Neural crest cell (in vitro differentiated cells): Measurements from ENCODE around the gene CLEC4D. TPM values are rescaled to one million over a fixed set of nuclear protein-coding genes. Genes with fewer than 3 reads are reported as not detected.

Experiments used
- DNase-seq: peaks from one replicate; pipeline ENCODE4 v3.0.0; 2021; ENCODE audit warnings: low read depth, mixed read lengths, low spot score
- H3K27ac Mint-ChIP-seq: one replicate; pipeline ENCODE4 v1.8.0; 2021; ENCODE audit warnings: mild to moderate bottlenecking, mixed read lengths; ENCODE audit not compliant: unreplicated experiment
- H3K27me3 Mint-ChIP-seq: 2 replicates; pipeline ENCODE4 v1.8.0; 2021; ENCODE audit warnings: low read depth, mild to moderate bottlenecking, mixed read lengths
- H3K36me3 Mint-ChIP-seq: 2 replicates; pipeline ENCODE4 v1.8.0; 2021; ENCODE audit warnings: low read depth, mild to moderate bottlenecking, mixed read lengths
- H3K4me1 Mint-ChIP-seq: 2 replicates; pipeline ENCODE4 v1.8.0; 2021; ENCODE audit warnings: mixed read lengths
- H3K4me3 Mint-ChIP-seq: one replicate; pipeline ENCODE4 v1.8.0; 2021; ENCODE audit warnings: mild to moderate bottlenecking, mixed read lengths
- H3K9me3 Mint-ChIP-seq: 2 replicates; pipeline ENCODE4 v1.8.0; 2021; ENCODE audit warnings: mixed read lengths
- long read RNA-seq: library from polyadenylated mRNA; unstranded; transcript quantifications from one replicate; pipeline ENCODE4 v2.0.0, GENCODE V29; 2020
- total RNA-seq: library from RNA; stranded (reverse); gene quantifications from 2 replicates; pipeline ENCODE4 v1.2.1, GENCODE V29; 2021
- TF ChIP-seq, protein P1 (sequence below): fragments of 200-600 bp; sonication (generic); conservative IDR thresholded peaks from 2 replicates; pipeline ENCODE4 v1.5.0; 2021; ENCODE audit warnings: antibody characterized with exemption, mild to moderate bottlenecking

The CLEC4D gene
- not detected in 2 replicates for total RNA-seq
- long read RNA-seq = 0 reads

DNA sequence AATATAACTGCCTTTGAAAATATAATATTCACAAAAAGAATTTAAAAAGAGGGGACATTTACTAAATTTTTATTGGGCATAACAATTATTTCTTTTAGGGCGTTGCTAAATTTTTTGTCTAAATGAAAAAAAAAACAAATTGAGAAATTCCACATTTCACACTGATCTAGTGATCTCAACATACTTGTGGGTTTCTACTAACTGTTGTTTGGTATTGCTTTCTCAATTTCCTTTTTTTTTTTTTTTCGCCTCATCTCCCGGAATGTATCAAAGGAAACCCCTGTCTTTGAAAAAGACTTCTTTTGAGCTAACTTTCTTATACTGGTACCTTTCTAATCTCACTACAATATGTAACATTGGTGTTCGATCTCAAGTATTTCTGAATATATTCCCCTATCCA is at the start of gene CLEC4D:
TSS of gene CLEC4D (plus strand) at position 248 of the 400 bp plus-strand sequence. CDS start 230 bp downstream, outside the sequence.
- peaks cover 3% of the 10 kb centered on the region for H3K27me3 Mint-ChIP-seq
- TF ChIP-seq, protein P1, sequence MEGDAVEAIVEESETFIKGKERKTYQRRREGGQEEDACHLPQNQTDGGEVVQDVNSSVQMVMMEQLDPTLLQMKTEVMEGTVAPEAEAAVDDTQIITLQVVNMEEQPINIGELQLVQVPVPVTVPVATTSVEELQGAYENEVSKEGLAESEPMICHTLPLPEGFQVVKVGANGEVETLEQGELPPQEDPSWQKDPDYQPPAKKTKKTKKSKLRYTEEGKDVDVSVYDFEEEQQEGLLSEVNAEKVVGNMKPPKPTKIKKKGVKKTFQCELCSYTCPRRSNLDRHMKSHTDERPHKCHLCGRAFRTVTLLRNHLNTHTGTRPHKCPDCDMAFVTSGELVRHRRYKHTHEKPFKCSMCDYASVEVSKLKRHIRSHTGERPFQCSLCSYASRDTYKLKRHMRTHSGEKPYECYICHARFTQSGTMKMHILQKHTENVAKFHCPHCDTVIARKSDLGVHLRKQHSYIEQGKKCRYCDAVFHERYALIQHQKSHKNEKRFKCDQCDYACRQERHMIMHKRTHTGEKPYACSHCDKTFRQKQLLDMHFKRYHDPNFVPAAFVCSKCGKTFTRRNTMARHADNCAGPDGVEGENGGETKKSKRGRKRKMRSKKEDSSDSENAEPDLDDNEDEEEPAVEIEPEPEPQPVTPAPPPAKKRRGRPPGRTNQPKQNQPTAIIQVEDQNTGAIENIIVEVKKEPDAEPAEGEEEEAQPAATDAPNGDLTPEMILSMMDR = no peak
- no peak within 1 kb of the TSS for H3K27ac Mint-ChIP-seq
- DNase-seq = no peak
- H3K9me3 Mint-ChIP-seq = no peaks in the 10 kb centered on the region
- H3K4me1 Mint-ChIP-seq = no peaks in the 10 kb centered on the region
- no peaks in the 10 kb centered on the region for H3K36me3 Mint-ChIP-seq
- no peak within 1 kb of the TSS for H3K4me3 Mint-ChIP-seq

DNA sequence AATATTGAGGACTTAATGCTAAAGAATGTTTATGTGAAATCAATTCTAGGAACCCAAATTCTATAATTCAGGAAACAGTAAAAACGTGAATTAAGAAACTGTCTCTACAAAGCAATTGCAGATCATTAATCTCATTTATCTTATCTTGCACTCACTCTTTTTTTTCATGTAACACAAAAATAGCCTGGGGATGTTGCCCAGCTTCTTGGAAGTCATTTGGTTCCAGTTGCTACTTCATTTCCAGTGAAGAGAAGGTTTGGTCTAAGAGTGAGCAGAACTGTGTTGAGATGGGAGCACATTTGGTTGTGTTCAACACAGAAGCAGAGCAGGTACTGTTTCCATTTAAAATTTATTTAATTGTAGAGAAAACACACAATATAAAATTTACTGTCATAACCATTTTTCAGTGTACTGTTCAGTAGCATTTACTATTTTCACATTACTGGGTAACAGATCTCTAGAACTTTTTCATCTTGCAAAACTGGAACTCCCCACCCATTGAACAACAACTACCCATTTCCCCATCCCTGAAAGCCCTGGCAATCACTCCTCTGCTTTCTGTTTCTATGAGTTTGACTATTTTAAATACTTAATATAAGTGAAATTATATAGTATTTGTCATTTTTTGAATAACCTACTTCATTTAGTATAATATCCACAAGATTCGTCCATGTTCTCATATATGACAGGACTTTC is 47.9 kb upstream of the CLEC4D start:
- Mint-ChIP-seq H3K9me3 (peaks cover 14% of the 10 kb centered on the region), H3K36me3 (peaks cover 4% of the 10 kb centered on the region), H3K4me1 (no peaks in the 10 kb centered on the region), H3K27ac (no peak overlapping the region), H3K4me3 (no peak overlapping the region), H3K27me3 (peaks cover 10% of the 10 kb centered on the region)
- TF ChIP-seq, protein P1 = no peak
- no peak for DNase-seq

DNA sequence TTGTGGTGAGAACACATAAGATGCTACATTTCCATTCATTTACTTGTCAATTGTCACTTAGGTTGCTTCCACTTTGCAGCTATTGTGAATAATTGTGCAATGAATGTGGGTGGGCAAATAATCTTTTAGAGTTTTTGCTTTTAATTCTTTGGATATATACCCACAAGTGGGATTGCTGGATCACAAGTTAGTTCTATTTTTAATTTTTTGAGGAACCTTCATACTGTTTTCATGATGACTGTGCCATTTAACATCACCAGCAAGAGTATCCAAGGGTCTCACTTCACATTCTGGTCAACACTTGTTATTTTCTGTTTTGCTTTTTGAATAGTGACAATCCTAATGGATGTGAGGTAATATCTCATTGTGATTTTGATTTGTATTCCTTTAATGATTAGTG is 47.1 kb upstream of the CLEC4D start:
- peaks cover 16% of the 10 kb centered on the region for H3K27me3 Mint-ChIP-seq
- no peak overlapping the region for H3K27ac Mint-ChIP-seq

DNA sequence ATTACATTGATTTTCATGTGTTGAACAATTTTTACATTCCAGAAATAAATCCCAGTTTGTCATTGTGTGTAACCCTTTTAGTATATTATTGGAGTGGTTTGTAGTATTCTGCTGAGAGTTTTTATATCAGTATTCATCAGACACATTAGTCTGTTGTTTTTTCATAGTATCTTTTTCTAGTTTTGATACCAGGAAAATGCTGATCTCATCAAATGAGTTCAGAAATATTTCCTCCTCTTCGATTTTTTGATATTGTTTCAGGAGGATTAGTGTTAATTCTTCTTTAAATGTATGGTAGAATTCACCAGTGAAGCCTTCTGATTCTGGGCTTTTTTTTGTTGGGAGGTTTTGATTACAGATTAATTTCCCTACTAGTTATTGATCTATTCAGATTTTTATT is 42.2 kb upstream of the CLEC4D start:
- H3K4me3 Mint-ChIP-seq = no peak overlapping the region
- peaks cover 33% of the 10 kb centered on the region for H3K27me3 Mint-ChIP-seq
- H3K36me3 Mint-ChIP-seq = peaks cover 4% of the 10 kb centered on the region
- peaks cover 12% of the 10 kb centered on the region for H3K4me1 Mint-ChIP-seq
- no peak overlapping the region for H3K27ac Mint-ChIP-seq
- DNase-seq = no peak
- peaks cover 14% of the 10 kb centered on the region for H3K9me3 Mint-ChIP-seq
- TF ChIP-seq, protein P1 = no peak

More for the DNA sequence above, 47.1 kb upstream of the CLEC4D start:
- peaks cover 4% of the 10 kb centered on the region for H3K36me3 Mint-ChIP-seq
- DNase-seq = no peak
- TF ChIP-seq, protein P1 = no peak
- peaks cover 14% of the 10 kb centered on the region for H3K9me3 Mint-ChIP-seq
- H3K4me3 Mint-ChIP-seq = no peak overlapping the region
- H3K4me1 Mint-ChIP-seq = no peaks in the 10 kb centered on the region

DNA sequence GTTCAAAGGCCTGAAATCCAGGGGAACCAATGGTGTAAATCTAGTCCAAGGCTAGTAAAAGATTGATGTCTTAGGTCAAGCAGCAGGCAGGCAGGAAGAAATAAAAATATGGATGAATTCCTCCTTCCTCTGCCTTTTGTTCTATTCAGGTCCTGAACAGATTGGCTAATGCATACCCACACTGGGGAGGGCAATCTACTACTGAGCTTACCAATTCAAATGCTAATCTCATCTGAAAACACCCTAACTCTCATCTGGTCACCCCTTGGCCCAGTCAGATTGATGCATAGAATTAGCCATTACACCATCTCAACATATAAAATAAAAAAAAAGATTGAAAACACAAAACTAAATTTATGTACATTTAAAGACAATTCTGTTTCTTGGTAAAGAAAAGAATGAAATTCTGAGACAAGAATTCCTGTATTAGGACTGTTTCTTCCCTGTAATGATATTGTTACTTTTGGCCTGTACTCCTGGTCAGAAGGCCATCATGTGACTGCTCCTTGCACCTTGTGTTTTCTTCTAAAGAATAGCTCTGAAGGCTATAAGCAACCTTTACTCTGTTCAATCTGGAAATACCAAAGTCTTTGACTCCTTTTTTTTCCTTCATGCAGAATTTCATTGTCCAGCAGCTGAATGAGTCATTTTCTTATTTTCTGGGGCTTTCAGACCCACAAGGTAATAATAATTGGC is 37.6 kb upstream of the CLEC4D start:
- H3K9me3 Mint-ChIP-seq = no peaks in the 10 kb centered on the region
- TF ChIP-seq, protein P1 = no peak
- DNase-seq = no peak
- H3K4me1 Mint-ChIP-seq = peaks cover 12% of the 10 kb centered on the region
- H3K36me3 Mint-ChIP-seq = no peaks in the 10 kb centered on the region
- H3K27ac Mint-ChIP-seq = no peak overlapping the region
- H3K4me3 Mint-ChIP-seq = no peak overlapping the region
- peaks cover 21% of the 10 kb centered on the region for H3K27me3 Mint-ChIP-seq
